ENCODE results near the gene PSMD8. TPM values are rescaled to one million over a fixed set of nuclear protein-coding genes. Genes with fewer than 3 reads are reported as not detected.
"Not testable (repeated sequence)": the region's sequence is repeated elsewhere in the genome, so short reads cannot be mapped to it uniquely, and the experiment has no call there.

The PSMD8 gene
- total RNA-seq, 2 donors from 2014 or later: 126 to 184 TPM

- no peak for DNase-seq
- no peak overlapping the region for H3K4me3 ChIP-seq
- TF ChIP-seq CTCF (IDR thresholded peaks at IDR 0.05): no peak
- no peaks in the 10 kb centered on the region for H3K36me3 ChIP-seq
- intact Hi-C loops (cut with DNase I): no loop called here
- no peak overlapping the region for H3K27ac ChIP-seq
- no peaks in the 10 kb centered on the region for H3K9me3 ChIP-seq
- no peaks in the 10 kb centered on the region for H3K4me1 ChIP-seq
- no peaks in the 10 kb centered on the region for H3K27me3 ChIP-seq
- no peak overlapping the region for H3K9ac ChIP-seq (ENCODE audit: low read depth in 2 of 2, low read length in 2 of 2)
These were observed 36.8 kb downstream of the PSMD8 start for GRCh38 chr19:38411041-38411712.

GRCh38 chr19:38411898-38412297, 37.5 kb downstream of the PSMD8 start:
- H3K36me3 ChIP-seq; H3K27me3 ChIP-seq; H3K9ac ChIP-seq (ENCODE audit: low read depth in 2 of 2, low read length in 2 of 2); intact Hi-C loops (cut with DNase I); H3K9me3 ChIP-seq; H3K4me1 ChIP-seq; DNase-seq; H3K4me3 ChIP-seq; H3K27ac ChIP-seq: not testable (repeated sequence)

- DNase-seq: no peak
- Histone ChIP-seq H3K4me3 (no peak overlapping the region), H3K4me1 (no peaks in the 10 kb centered on the region), H3K27me3 (no peaks in the 10 kb centered on the region), H3K9me3 (no peaks in the 10 kb centered on the region), H3K27ac (no peak overlapping the region), H3K36me3 (no peaks in the 10 kb centered on the region), H3K9ac (ENCODE audit: low read depth in 2 of 2, low read length in 2 of 2) (no peak overlapping the region)
- TF ChIP-seq CTCF (IDR thresholded peaks at IDR 0.05): no peak
- intact Hi-C loops (cut with DNase I): no loop called here
These were observed 38.1 kb downstream of the PSMD8 start for GRCh38 chr19:38412491-38412890.

GRCh38 chr19:38412961-38413360, 38.6 kb downstream of the PSMD8 start:
- no peak for DNase-seq
- intact Hi-C loops (cut with DNase I): no loop called here

GRCh38 chr19:38413416-38413815, 39.0 kb downstream of the PSMD8 start:
- intact Hi-C loops (cut with DNase I): no loop called here
- no peaks in the 10 kb centered on the region for H3K27me3 ChIP-seq

More at GRCh38 chr19:38412961-38413360, 38.6 kb downstream of the PSMD8 start:
- no peak overlapping the region for H3K27ac ChIP-seq
- no peak for TF ChIP-seq CTCF (IDR thresholded peaks at IDR 0.05)
- no peaks in the 10 kb centered on the region for H3K9me3 ChIP-seq
- no peak overlapping the region for H3K4me3 ChIP-seq
- H3K9ac ChIP-seq (ENCODE audit: low read depth in 2 of 2, low read length in 2 of 2): no peak overlapping the region
- H3K27me3 ChIP-seq: no peaks in the 10 kb centered on the region
- no peaks in the 10 kb centered on the region for H3K36me3 ChIP-seq
- no peaks in the 10 kb centered on the region for H3K4me1 ChIP-seq

More at GRCh38 chr19:38413416-38413815, 39.0 kb downstream of the PSMD8 start:
- TF ChIP-seq CTCF (IDR thresholded peaks at IDR 0.05): no peak
- H3K4me1 ChIP-seq: no peaks in the 10 kb centered on the region
- H3K27ac ChIP-seq: no peak overlapping the region
- no peak for DNase-seq
- H3K9ac ChIP-seq (ENCODE audit: low read depth in 2 of 2, low read length in 2 of 2): no peak overlapping the region
- H3K36me3 ChIP-seq: no peaks in the 10 kb centered on the region
- H3K9me3 ChIP-seq: no peaks in the 10 kb centered on the region
- no peak overlapping the region for H3K4me3 ChIP-seq

All from colonic mucosa (tissue), 4 donors.